H1 (cell line): ENCODE results near the gene TPSAB1. TPM values are rescaled to one million over a fixed set of nuclear protein-coding genes. Genes with fewer than 3 reads are reported as not detected.

Source experiments
- CTCF ChIA-PET: fragments of 300-600 bp; sonication (Branson Sonifier 250); formaldehyde crosslinking; loops from one replicate; lab custom pipeline; 2021; ENCODE audit not compliant: partially characterized antibody; lab: Charles Lee
- POLR2A ChIA-PET: fragments of 300-600 bp; sonication (Branson Sonifier 250); formaldehyde crosslinking; loops from one replicate; lab custom pipeline; 2021; ENCODE audit warnings: inconsistent platforms; ENCODE audit not compliant: partially characterized antibody; lab: Charles Lee
- DNase-seq, 2 experiments: peaks; one replicate each; pipeline versions ENCODE4 v3.0.0 to v3.0.0-alpha.2; 2010 to 2022; ENCODE audit warnings: low spot score in 2 of 2, low read depth in 1 of 2, mixed read lengths in 1 of 2
- FAIRE-seq: peaks from 2 replicates; lab custom pipeline; 2011; peaks lifted over from hg19 to GRCh38; lab: Jason Lieb, UNC
- H2AFZ ChIP-seq: 2 replicates; pipeline ENCODE4 v1.8.1; 2012; ENCODE audit warnings: low read length, inconsistent platforms
- H2AK5ac ChIP-seq: 2 replicates; pipeline ENCODE4 v1.6.1; 2013; ENCODE audit warnings: low read depth, low read length
- H2BK120ac ChIP-seq: replicated peaks from 2 replicates; pipeline ENCODE3; 2013; ENCODE audit warnings: low read depth, low read length, inconsistent platforms
- H2BK12ac ChIP-seq: 2 replicates; pipeline ENCODE4 v1.6.1; 2013; ENCODE audit warnings: low read depth, low read length
- H2BK15ac ChIP-seq: 2 replicates; pipeline ENCODE4 v1.6.1; 2013; ENCODE audit warnings: low read length
- H2BK20ac ChIP-seq: 2 replicates; pipeline ENCODE4 v1.6.1; 2013; ENCODE audit warnings: low read length
- H2BK5ac ChIP-seq: 2 replicates; pipeline ENCODE4 v1.6.1; 2013; ENCODE audit warnings: low read depth, low read length
- H3K14ac ChIP-seq: 2 replicates; pipeline ENCODE4 v1.6.1; 2013; ENCODE audit warnings: inconsistent platforms; ENCODE audit not compliant: insufficient read length
- H3K18ac ChIP-seq: 2 replicates; pipeline ENCODE4 v1.6.1; 2013; ENCODE audit warnings: low read length; ENCODE audit errors: extremely low read depth
- H3K23ac ChIP-seq: 2 replicates; pipeline ENCODE4 v1.6.1; 2013; ENCODE audit warnings: inconsistent platforms; ENCODE audit not compliant: insufficient read length
- H3K23me2 ChIP-seq: 2 replicates; pipeline ENCODE4 v1.6.1; 2013; ENCODE audit warnings: low read depth, low read length
- H3K27ac ChIP-seq: 2 replicates; pipeline ENCODE4 v1.6.1; 2011; ENCODE audit warnings: low read depth, low read length, inconsistent platforms
- H3K27me3 ChIP-seq, 4 experiments: replicated peaks in 1 of 4; 1 replicate in 1 of 4; 2 replicates in 3 of 4; pipeline versions ENCODE4 v1.6.1 to v1.8.1; 2011 to 2013; ENCODE audit warnings: low read length in 3 of 4, mild to moderate bottlenecking in 3 of 4, inconsistent platforms in 2 of 4, mixed read lengths in 2 of 4, moderate library complexity in 1 of 4; ENCODE audit not compliant: control insufficient read depth in 3 of 4, insufficient read depth in 3 of 4; ENCODE audit errors: extremely low read depth in 1 of 4
- H3K36me3 ChIP-seq, 4 experiments: 2 replicates each; pipeline versions ENCODE4 v1.6.1 to v1.8.1; 2011 to 2013; ENCODE audit warnings: mild to moderate bottlenecking in 4 of 4, low read length in 3 of 4, moderate library complexity in 2 of 4, control low read depth in 1 of 4, inconsistent platforms in 1 of 4; ENCODE audit not compliant: insufficient read depth in 4 of 4, control insufficient read depth in 2 of 4
- H3K4ac ChIP-seq: replicated peaks from 2 replicates; pipeline ENCODE3; 2013; ENCODE audit warnings: low read length, low read depth, mixed read lengths, inconsistent platforms; ENCODE audit not compliant: insufficient read length
- H3K4me1 ChIP-seq, 4 experiments: replicated peaks in 1 of 4; 1 replicate in 1 of 4; 2 replicates in 3 of 4; pipeline versions ENCODE4 v1.6.1 to v1.8.1; 2011 to 2013; ENCODE audit warnings: low read length in 3 of 4, inconsistent platforms in 2 of 4, mixed read lengths in 1 of 4; ENCODE audit not compliant: insufficient read depth in 4 of 4, control insufficient read depth in 3 of 4
- H3K4me2 ChIP-seq, 2 experiments: 2 replicates each; pipeline versions ENCODE4 v1.6.1 to v1.8.1; 2011 to 2013; ENCODE audit warnings: low read depth in 2 of 2, low read length in 2 of 2, control low read depth in 1 of 2, inconsistent platforms in 1 of 2, mild to moderate bottlenecking in 1 of 2; ENCODE audit not compliant: insufficient read depth in 1 of 2
- H3K4me3 ChIP-seq, 4 experiments: fragments of 200-600, 300-600 bp in 1 of 4; sonication (generic), shearing (Covaris generic), sonication (Bioruptor Twin) in 1 of 4; 2 replicates each; pipeline versions ENCODE4 v1.5.1 to v1.8.1; 2011 to 2016; ENCODE audit warnings: low read length in 4 of 4, low read depth in 3 of 4, control low read depth in 2 of 4, inconsistent platforms in 2 of 4, mild to moderate bottlenecking in 2 of 4, mixed read lengths in 1 of 4, moderate library complexity in 1 of 4; ENCODE audit not compliant: insufficient read depth in 2 of 4; ENCODE audit errors: extremely low read depth in 1 of 4
- H3K56ac ChIP-seq: replicated peaks from 2 replicates; pipeline ENCODE3; 2013; ENCODE audit warnings: low read depth, mild to moderate bottlenecking, mixed read lengths, low read length, inconsistent platforms; ENCODE audit not compliant: insufficient read length
- H3K79me1 ChIP-seq: 2 replicates; pipeline ENCODE4 v1.6.1; 2013; ENCODE audit warnings: low read depth, low read length, control low read depth
- H3K79me2 ChIP-seq, 2 experiments: 2 replicates each; pipeline versions ENCODE4 v1.6.1 to v1.8.1; 2012 to 2013; ENCODE audit warnings: low read length in 2 of 2, mild to moderate bottlenecking in 2 of 2, inconsistent platforms in 1 of 2; ENCODE audit not compliant: insufficient read depth in 2 of 2, control insufficient read depth in 1 of 2
- H3K9ac ChIP-seq, 4 experiments: replicated peaks in 1 of 4; 1 replicate in 1 of 4; 2 replicates in 3 of 4; pipeline versions ENCODE4 v1.6.1 to v1.8.1; 2011 to 2013; ENCODE audit warnings: low read depth in 3 of 4, low read length in 3 of 4, control low read depth in 2 of 4, mild to moderate bottlenecking in 2 of 4, moderate library complexity in 2 of 4, inconsistent platforms in 1 of 4; ENCODE audit errors: extremely low read depth in 1 of 4
- H3K9me3 ChIP-seq, 2 experiments: 2 replicates each; pipeline versions ENCODE4 v1.6.1 to v1.8.1; 2012 to 2013; ENCODE audit warnings: mild to moderate bottlenecking in 2 of 2, moderate library complexity in 2 of 2, control low read depth in 1 of 2, inconsistent platforms in 1 of 2, low read depth in 1 of 2, low read length in 1 of 2, mixed read lengths in 1 of 2; ENCODE audit not compliant: insufficient read depth in 2 of 2
- H4K20me1 ChIP-seq, 2 experiments: replicated peaks in 1 of 2; 2 replicates each; pipeline versions ENCODE3 to v1.8.1; 2011 to 2013; ENCODE audit warnings: inconsistent platforms in 2 of 2, low read length in 2 of 2, mild to moderate bottlenecking in 1 of 2; ENCODE audit not compliant: insufficient read depth in 2 of 2, control insufficient read depth in 1 of 2
- H4K5ac ChIP-seq: 2 replicates; pipeline ENCODE4 v1.6.1; 2013; ENCODE audit warnings: low read length, low read depth, mixed read lengths, inconsistent platforms; ENCODE audit not compliant: insufficient read length
- H4K8ac ChIP-seq: 2 replicates; pipeline ENCODE4 v1.8.0; 2013; ENCODE audit warnings: mild to moderate bottlenecking, moderate library complexity, low read length, inconsistent platforms; ENCODE audit not compliant: insufficient read depth; ENCODE audit errors: extremely low read depth
- H4K91ac ChIP-seq: replicated peaks from 2 replicates; pipeline ENCODE3; 2013; ENCODE audit warnings: low read length, mixed read lengths, inconsistent platforms; ENCODE audit not compliant: insufficient read length
- ATF2 ChIP-seq: IDR thresholded peaks from 2 replicates; pipeline ENCODE4 v1.6.1; 2012; ENCODE audit warnings: low read length, inconsistent platforms
- BCL11A ChIP-seq, 2 experiments: IDR thresholded peaks; one replicate each; pipeline ENCODE4 v1.6.1; 2011; ENCODE audit warnings: low read depth in 2 of 2, low read length in 2 of 2, mild to moderate bottlenecking in 2 of 2
- EGR1 ChIP-seq: IDR thresholded peaks from 2 replicates; pipeline ENCODE4 v1.6.1; 2011; ENCODE audit warnings: low read depth, low read length, borderline replicate concordance
- GABPA ChIP-seq: IDR thresholded peaks from 2 replicates; pipeline ENCODE4 v1.6.1; 2011; ENCODE audit warnings: mild to moderate bottlenecking, low read length, moderate library complexity, borderline replicate concordance; ENCODE audit not compliant: insufficient read depth
- HDAC6 ChIP-seq: IDR thresholded peaks from one replicate; pipeline ENCODE4 v1.7.1; 2012; ENCODE audit warnings: low read depth, mild to moderate bottlenecking, inconsistent platforms, low read length, moderate library complexity
- NRF1 ChIP-seq: IDR thresholded peaks from 2 replicates; pipeline ENCODE4 v1.6.1; 2011; ENCODE audit warnings: mild to moderate bottlenecking, low read depth, low read length, improper control_type of control experiment
- POLR2A ChIP-seq, 2 experiments: IDR thresholded peaks; 1 replicate in 1 of 2; 2 replicates in 1 of 2; pipeline ENCODE4 v1.6.1; 2011; ENCODE audit warnings: low read depth in 2 of 2, low read length in 2 of 2, mild to moderate bottlenecking in 2 of 2; ENCODE audit errors: control extremely low read depth in 1 of 2
- POLR2AphosphoS5 ChIP-seq: IDR thresholded peaks from 2 replicates; pipeline ENCODE4 v1.6.1; 2011; ENCODE audit warnings: low read depth, low read length
- RBBP5 ChIP-seq: IDR thresholded peaks from 2 replicates; pipeline ENCODE4 v1.7.1; 2012; ENCODE audit warnings: low read depth, mild to moderate bottlenecking, inconsistent platforms, low read length, moderate library complexity, borderline replicate concordance
- SP4 ChIP-seq: IDR thresholded peaks from 2 replicates; pipeline ENCODE4 v1.6.1; 2012; ENCODE audit warnings: low read length, inconsistent platforms
- SRF ChIP-seq: IDR thresholded peaks from 2 replicates; pipeline ENCODE4 v1.6.1; 2011; ENCODE audit warnings: mild to moderate bottlenecking, low read depth, low read length, moderate library complexity
- TAF1 ChIP-seq: IDR thresholded peaks from 2 replicates; pipeline ENCODE4 v1.6.1; 2011; ENCODE audit warnings: mild to moderate bottlenecking, low read depth, low read length
- ZNF274 ChIP-seq: IDR thresholded peaks from 2 replicates; pipeline ENCODE4 v1.7.0; 2012; ENCODE audit warnings: low read length, borderline replicate concordance; ENCODE audit errors: extremely low read depth
- WGBS, 2 experiments: shearing (Covaris generic) in 1 of 2; methylation state at CpG; one replicate each; pipeline versions ENCODE4 v1.1.6 to v1.1.7; 2013 to 2015; ENCODE audit warnings: low lambda C conversion rate in 2 of 2, mixed read lengths in 2 of 2, inconsistent platforms in 1 of 2, low coverage in 1 of 2, missing lambda C conversion rate in 1 of 2; ENCODE audit not compliant: insufficient replicate concordance in 2 of 2, insufficient coverage in 1 of 2, insufficient read length in 1 of 2; ENCODE audit errors: extremely low coverage in 1 of 2, missing lambda C conversion rate in 1 of 2; 5-methylcytosine and 5-hydroxymethylcytosine counted together
- polyA plus RNA-seq, 7 experiments: library from polyadenylated mRNA; depleted of rRNA in 3 of 7; stranded (reverse) in 5 of 7; unstranded in 2 of 7; fragments of >200 nt in 5 of 7; fragments of 200-250 nt in 2 of 7; gene quantifications; 1 replicate in 5 of 7; 2 replicates in 1 of 7; 4 replicates in 1 of 7; pipeline versions ENCODE4 v1.2.1 to v1.2.3, GENCODE V29; 2011 to 2013; ENCODE audit warnings: missing spikeins in 2 of 7, mixed read lengths in 2 of 7
- total RNA-seq: library from RNA; stranded (reverse); fragmentation: NEBNext Ultra II Directional; extraction: Animal tissue kit (Norgen Biotek cat#: 25700); gene quantifications from 2 replicates; pipeline ENCODE4 v1.2.1, GENCODE V29; 2021

TPSAB1 gene
- total and polyA plus RNA-seq, 2 of the 8 experiments (the other 6 are each of a cell fraction or from before 2014, with no cell fraction given) = 0.09 TPM; not detected in 1

- no peak for FAIRE-seq
- H3K36me3 ChIP-seq = peaks cover 0 to 20% (median 3%) of the 10 kb centered on the region in 4 experiments; a peak in 4 of 8 replicates
- H3K23me2 ChIP-seq = no peaks in the 10 kb centered on the region
- H3K9me3 ChIP-seq = no peaks in the 10 kb centered on the region
- CTCF ChIA-PET = interaction anchor here (0.9 to 1.6 kb wide), 2 partner anchors 15 to 49 kb away, joined by 3 to 4 read pairs; no protein-coding TSS in a partner anchor
- H3K9ac ChIP-seq = no peak overlapping the region
- no peak overlapping the region for H2BK15ac ChIP-seq
- POLR2A ChIA-PET = no interaction called here
- H3K4ac ChIP-seq = no peak overlapping the region
- no peak overlapping the region for H3K23ac ChIP-seq
- H2BK5ac ChIP-seq = peak overlapping the region; percentile 56
- no peak overlapping the region for H2AK5ac ChIP-seq
- no peak overlapping the region for H2BK12ac ChIP-seq
- H4K8ac ChIP-seq = no peak overlapping the region
- no peak overlapping the region for H3K27ac ChIP-seq
- H3K56ac ChIP-seq = no peak overlapping the region
- H3K4me2 ChIP-seq = no peak overlapping the region
- H2BK120ac ChIP-seq = no peak overlapping the region
- no peak overlapping the region for H3K14ac ChIP-seq
- 94% methylated on average over 29 of the region's 38 CpGs; no CpG with 5 or more reads in 1 of the 2 experiments for WGBS, 2 experiments
- H4K20me1 ChIP-seq = peaks cover 2 to 25% of the 10 kb centered on the region in 2 experiments
- no peaks in the 10 kb centered on the region; the same call in 1 of the 2 replicates for H3K79me1 ChIP-seq
- DNase-seq = no peak
- no peaks in the 10 kb centered on the region for H3K27me3 ChIP-seq
- no peak overlapping the region for H4K5ac ChIP-seq
- no peak overlapping the region for H3K4me3 ChIP-seq
- H3K79me2 ChIP-seq = no peaks in the 10 kb centered on the region
- H4K91ac ChIP-seq = no peak overlapping the region
- no peak overlapping the region for H3K18ac ChIP-seq
- H3K4me1 ChIP-seq = no peaks in the 10 kb centered on the region
- H2AFZ ChIP-seq = no peak overlapping the region
- H2BK20ac ChIP-seq = no peak overlapping the region
- no peak for TF ChIP-seq EGR1
- TF ChIP-seq ZNF274 = no peak
- TF ChIP-seq GABPA = no peak
- no peak for TF ChIP-seq TAF1
- no peak for TF ChIP-seq SRF
- no peak for TF ChIP-seq NRF1
- no peak for TF ChIP-seq BCL11A (IDR thresholded peaks at IDR 0.05; ENCODE audit: low read depth in 2 of 2, low read length in 2 of 2)
- no peak for TF ChIP-seq HDAC6
- no peak for TF ChIP-seq SP4
- TF ChIP-seq POLR2AphosphoS5 = no peak
- TF ChIP-seq POLR2A (IDR thresholded peaks at IDR 0.05; ENCODE audit: control extremely low read depth in 1 of 2, low read depth in 2 of 2, low read length in 2 of 2) = no peak
- no peak for TF ChIP-seq RBBP5
- TF ChIP-seq ATF2 = no peak
Observed at GRCh38 chr16:1200014-1200627, 40.4 kb upstream of the TPSAB1 start.
